ENCODE data around the gene BUD31. TPM values are rescaled to one million over a fixed set of nuclear protein-coding genes. Genes with fewer than 3 reads are reported as not detected.
A peak's percentile ranks its signal among the peaks of the same experiment; 100 is the strongest.

The BUD31 gene
- total RNA-seq, 4 donors from 2014 or later = 55.9 to 87.3 (median 75.8) TPM

DNA sequence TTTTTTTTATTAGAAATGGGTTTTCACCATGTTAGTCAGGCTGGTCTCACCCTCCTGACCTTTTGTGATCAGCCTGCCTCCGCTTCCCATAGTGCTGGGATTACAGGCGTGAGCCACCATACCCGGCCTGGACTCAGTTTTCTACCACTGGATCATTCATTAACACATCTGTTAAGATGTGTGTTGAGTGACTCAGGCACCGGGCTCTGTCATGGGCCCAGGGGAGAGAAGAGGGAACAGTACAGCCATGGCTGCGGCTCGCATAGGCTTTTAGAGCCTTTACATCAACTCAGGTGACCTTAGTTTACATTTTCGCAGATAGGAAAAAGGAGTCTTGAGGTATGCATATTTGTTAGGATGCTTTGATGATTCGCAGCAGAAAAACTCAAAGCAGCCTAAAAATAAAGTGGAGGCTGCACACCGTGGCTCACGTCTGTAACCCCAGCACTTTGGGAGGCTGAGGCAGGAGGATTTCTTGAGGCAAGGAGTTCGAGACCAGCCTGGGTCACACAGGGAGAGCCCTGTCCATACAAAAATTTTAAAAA lies 37.3 kb upstream of the BUD31 start:
- H3K9me3 ChIP-seq = no peaks in the 10 kb centered on the region
- TF ChIP-seq POLR2A (IDR thresholded peaks at IDR 0.05) (no peak), EP300 (IDR thresholded peaks at IDR 0.05) (no peak), CTCF (IDR thresholded peaks at IDR 0.05) (no peak)
- no peak overlapping the region for H3K4me3 ChIP-seq
- WGBS, 2 donors = 89 to 92% methylated on average over 11 of the region's 11 CpGs
- H3K27me3 ChIP-seq = no peaks in the 10 kb centered on the region
- DNase-seq (ENCODE audit: low spot score in 2 of 2) = no peak
- peaks cover 0 to 28% (median 0%) of the 10 kb centered on the region in 3 donors for H3K36me3 ChIP-seq
- peak overlapping the region in 1 of 4 donors; percentile 89 for H3K27ac ChIP-seq
- peaks cover 0 to 50% (median 8%) of the 10 kb centered on the region in 4 donors for H3K4me1 ChIP-seq

- Histone ChIP-seq H3K36me3 (peaks cover 0 to 27% (median 3%) of the 10 kb centered on the region in 3 donors), H3K27ac (peak overlapping the region in 3 of 4 donors; percentile 37 to 91 (median 89)), H3K4me3 (peak overlapping the region in 1 of 4 donors; percentile 1), H3K27me3 (no peaks in the 10 kb centered on the region), H3K9me3 (no peaks in the 10 kb centered on the region), H3K4me1 (peaks cover 0 to 53% (median 8%) of the 10 kb centered on the region in 4 donors)
- TF ChIP-seq CTCF (IDR thresholded peaks at IDR 0.05) (no peak), EP300 (IDR thresholded peaks at IDR 0.05) (no peak), POLR2A (IDR thresholded peaks at IDR 0.05) (no peak)
- WGBS, 2 donors = 37 to 47% methylated on average over 21 of the region's 21 CpGs
- no peak for DNase-seq (ENCODE audit: low spot score in 2 of 2)
Measured at GRCh38 chr7:99372275-99373090, 36.3 kb upstream of the BUD31 start.

GRCh38 chr7:99373091-99374066 lies 35.4 kb upstream of the BUD31 start:
- Histone ChIP-seq H3K36me3 (peaks cover 0 to 24% (median 7%) of the 10 kb centered on the region in 3 donors), H3K27me3 (no peaks in the 10 kb centered on the region), H3K4me3 (peak overlapping the region; percentile 81 to 99 (median 92)), H3K9me3 (no peaks in the 10 kb centered on the region), H3K4me1 (peaks cover 0 to 61% (median 9%) of the 10 kb centered on the region in 4 donors), H3K27ac (peak overlapping the region; percentile 82 to 98 (median 90))
- WGBS, 2 donors = 78 to 79% methylated on average over 41 of the region's 41 CpGs
- no peak for TF ChIP-seq CTCF (IDR thresholded peaks at IDR 0.05)
- DNase-seq (ENCODE audit: low spot score in 2 of 2) = no peak

GRCh38 chr7:99374111-99375064 lies 34.4 kb upstream of the BUD31 start, which contains the start of gene ARPC1B:
TSS of gene ARPC1B (plus strand) at chr7:99374730. CDS start at chr7:99385715, 10,985 bp downstream.
- Histone ChIP-seq H3K27ac (peak within 1 kb of the TSS; percentile 82 to 98 (median 90)), H3K36me3 (peaks cover 0 to 16% (median 7%) of the 10 kb centered on the region in 3 donors), H3K27me3 (no peaks in the 10 kb centered on the region), H3K9me3 (no peaks in the 10 kb centered on the region), H3K4me1 (peaks cover 0 to 71% (median 15%) of the 10 kb centered on the region in 4 donors), H3K4me3 (peak within 1 kb of the TSS; percentile 81 to 99 (median 92))
- 1 to 2% methylated on average over 34 to 35 of the region's 95 CpGs for WGBS, 2 donors
- DNase-seq (ENCODE audit: low spot score in 2 of 2) = peak; percentile 63 to 67
- TF ChIP-seq CTCF (IDR thresholded peaks at IDR 0.05) = no peak
- peak; percentile 3 to 50 for TF ChIP-seq POLR2A (IDR thresholded peaks at IDR 0.05)
- TF ChIP-seq EP300 (IDR thresholded peaks at IDR 0.05) = peak in 1 of 2 donors; percentile 44
